HEK293 (cell line): ENCODE measurements around the gene ACAA1.
"Not testable (repeated sequence)": the region's sequence is repeated elsewhere in the genome, so short reads cannot be mapped to it uniquely, and the experiment has no call there.

Source experiments
- CTCF ChIA-PET: fragments of 350-600 bp; formaldehyde crosslinking; extraction: SDS; loops from one replicate; lab custom pipeline; 2021; ENCODE audit warnings: antibody characterized with exemption; lab: Yijun Ruan, JAX
- POLR2A ChIA-PET: fragments of 300-600 bp; formaldehyde crosslinking; extraction: SDS; loops from one replicate; lab custom pipeline; 2020; ENCODE audit warnings: antibody characterized with exemption, inconsistent platforms; lab: Yijun Ruan, JAX
- H3K27ac ChIP-seq: fragments of 200-500 bp; sonication (Bioruptor generic); 2 replicates; pipeline ENCODE4 v1.5.1; 2014; ENCODE audit warnings: low read depth, low read length, control low read depth, inconsistent platforms; ENCODE audit errors: extremely low read depth
- H3K36me3 ChIP-seq, 2 experiments: fragments of 200-500 bp in 1 of 2; sonication (Bioruptor generic) in 1 of 2; 1 replicate in 1 of 2; 2 replicates in 1 of 2; pipeline ENCODE4 v1.5.1; 2014 to 2017; ENCODE audit warnings: inconsistent platforms in 2 of 2, low read length in 2 of 2; ENCODE audit not compliant: control insufficient read depth in 2 of 2, insufficient read depth in 1 of 2
- H3K4me1 ChIP-seq: fragments of 200-500 bp; sonication (Bioruptor generic); 2 replicates; pipeline ENCODE4 v1.5.1; 2014; ENCODE audit warnings: mild to moderate bottlenecking, low read length, inconsistent platforms; ENCODE audit not compliant: control insufficient read depth, insufficient read depth
- H3K4me3 ChIP-seq: 2 replicates; pipeline ENCODE4 v1.5.1; 2011; ENCODE audit warnings: low read depth, mild to moderate bottlenecking, control low read depth, low read length, moderate library complexity
- H3K9me3 ChIP-seq: fragments of 200-500 bp; sonication (Bioruptor generic); 2 replicates; pipeline ENCODE4 v1.5.1; 2014; ENCODE audit warnings: low read depth, low read length, inconsistent platforms; ENCODE audit not compliant: control insufficient read depth, insufficient read depth

The ACAA1 gene

DNA sequence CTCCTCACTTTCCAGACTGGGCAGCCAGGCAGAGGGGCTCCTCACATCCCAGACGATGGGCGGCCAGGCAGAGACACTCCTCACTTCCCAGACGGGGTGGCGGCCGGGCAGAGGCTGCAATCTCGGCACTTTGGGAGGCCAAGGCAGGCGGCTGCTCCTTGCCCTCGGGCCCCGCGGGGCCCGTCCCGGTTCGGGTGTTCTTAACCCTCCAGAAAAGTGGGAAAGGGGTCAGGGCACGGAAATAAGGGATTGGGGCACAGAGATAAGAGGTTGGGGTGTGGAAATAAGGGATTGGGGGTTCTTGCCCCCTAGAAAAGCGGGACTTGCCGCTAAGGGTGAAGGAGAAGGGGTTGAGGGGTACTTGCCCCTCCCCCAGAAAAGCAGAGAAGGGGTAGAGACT is 54.6 kb downstream of the ACAA1 start:
- POLR2A ChIA-PET, CTCF ChIA-PET, H3K9me3 ChIP-seq, H3K4me3 ChIP-seq, H3K36me3 ChIP-seq, H3K27ac ChIP-seq, H3K4me1 ChIP-seq: not testable (repeated sequence)

- H3K27ac ChIP-seq, POLR2A ChIA-PET, H3K4me1 ChIP-seq, H3K36me3 ChIP-seq, H3K9me3 ChIP-seq, CTCF ChIA-PET, H3K4me3 ChIP-seq: not testable (repeated sequence)
These were observed 59.9 kb downstream of the ACAA1 start for GRCh38 chr3:38077073-38077472.
